ENCODE data around the gene FAM120B. TPM values are rescaled to one million over a fixed set of nuclear protein-coding genes. Genes with fewer than 3 reads are reported as not detected.
"Not testable (repeated sequence)": the region's sequence is repeated elsewhere in the genome, so short reads cannot be mapped to it uniquely, and the experiment has no call there.

Gene FAM120B
- total RNA-seq, 4 donors from 2014 or later = 10.7 to 17.0 (median 13.5) TPM

DNA sequence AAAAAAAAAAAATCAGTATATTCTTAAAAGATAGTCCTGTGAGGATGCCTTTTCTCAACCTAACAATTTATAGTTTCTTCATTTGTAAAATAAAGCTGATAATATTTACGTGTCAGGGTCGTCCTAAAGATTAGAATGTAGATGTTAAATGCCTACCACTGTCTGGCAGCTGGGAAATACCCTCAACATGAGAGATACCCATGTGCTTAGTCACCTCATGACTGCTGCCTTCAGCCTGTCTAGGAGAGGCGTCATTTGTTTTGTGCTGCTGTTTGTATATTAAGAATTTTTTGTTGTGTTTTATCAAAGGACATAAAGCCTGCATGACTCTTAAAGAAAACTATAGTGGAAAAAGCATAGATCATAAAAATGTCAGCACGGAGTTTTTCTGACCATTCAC is 9.5 kb downstream of the FAM120B start:
- in situ Hi-C loops (cut with MboI; ENCODE audit: low sequenced_read_pairs in 4 of 4) (loop anchor here in 2 of 4 donors (10.0 kb wide), 2 partner anchors 199 to 209 kb away; no protein-coding TSS in a partner anchor), intact Hi-C loops (cut with DNase I; ENCODE audit: low total_unique reads) (no loop called here)
- TF ChIP-seq, protein P1, sequence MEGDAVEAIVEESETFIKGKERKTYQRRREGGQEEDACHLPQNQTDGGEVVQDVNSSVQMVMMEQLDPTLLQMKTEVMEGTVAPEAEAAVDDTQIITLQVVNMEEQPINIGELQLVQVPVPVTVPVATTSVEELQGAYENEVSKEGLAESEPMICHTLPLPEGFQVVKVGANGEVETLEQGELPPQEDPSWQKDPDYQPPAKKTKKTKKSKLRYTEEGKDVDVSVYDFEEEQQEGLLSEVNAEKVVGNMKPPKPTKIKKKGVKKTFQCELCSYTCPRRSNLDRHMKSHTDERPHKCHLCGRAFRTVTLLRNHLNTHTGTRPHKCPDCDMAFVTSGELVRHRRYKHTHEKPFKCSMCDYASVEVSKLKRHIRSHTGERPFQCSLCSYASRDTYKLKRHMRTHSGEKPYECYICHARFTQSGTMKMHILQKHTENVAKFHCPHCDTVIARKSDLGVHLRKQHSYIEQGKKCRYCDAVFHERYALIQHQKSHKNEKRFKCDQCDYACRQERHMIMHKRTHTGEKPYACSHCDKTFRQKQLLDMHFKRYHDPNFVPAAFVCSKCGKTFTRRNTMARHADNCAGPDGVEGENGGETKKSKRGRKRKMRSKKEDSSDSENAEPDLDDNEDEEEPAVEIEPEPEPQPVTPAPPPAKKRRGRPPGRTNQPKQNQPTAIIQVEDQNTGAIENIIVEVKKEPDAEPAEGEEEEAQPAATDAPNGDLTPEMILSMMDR (IDR thresholded peaks at IDR 0.05 in 4 of 5, conservative IDR thresholded peaks at IDR 0.05 in 1 of 5) = no peak
- no peak for TF ChIP-seq POLR2A (IDR thresholded peaks at IDR 0.05)
- no peaks in the 10 kb centered on the region for H3K27me3 ChIP-seq
- no peak for DNase-seq
- H3K9me3 ChIP-seq = no peaks in the 10 kb centered on the region
- H3K4me3 ChIP-seq = no peak overlapping the region
- no peak for ATAC-seq
- H3K4me1 ChIP-seq = peaks cover 31 to 36% of the 10 kb centered on the region in 2 donors
- peaks cover 0 to 9% of the 10 kb centered on the region in 2 donors for H3K36me3 ChIP-seq
- no peak overlapping the region for H3K27ac ChIP-seq

DNA sequence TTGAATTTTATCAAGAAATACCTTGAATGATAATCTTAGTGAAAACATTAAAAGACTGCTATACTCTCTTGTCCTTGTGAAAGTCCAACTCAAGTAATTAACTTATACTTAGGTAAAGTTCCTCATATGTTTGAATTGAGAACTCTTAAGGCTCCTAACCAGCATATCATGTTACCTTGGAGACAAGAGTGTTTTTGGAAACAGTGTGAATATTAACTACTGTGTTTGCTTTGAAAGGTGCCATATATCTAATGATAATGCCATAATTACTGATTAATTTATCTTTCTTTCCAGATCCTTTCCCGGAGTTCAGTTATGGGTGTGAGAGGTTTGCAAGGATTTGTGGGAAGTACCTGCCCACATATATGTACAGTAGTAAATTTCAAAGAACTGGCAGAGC is 10.5 kb downstream of the FAM120B start:
- ATAC-seq = no peak
- in situ Hi-C loops (cut with MboI; ENCODE audit: low sequenced_read_pairs in 4 of 4) (loop anchor here in 2 of 4 donors (10.0 kb wide), 2 partner anchors 198 to 208 kb away; no protein-coding TSS in a partner anchor), intact Hi-C loops (cut with DNase I; ENCODE audit: low total_unique reads) (no loop called here)
- DNase-seq = no peak
- Histone ChIP-seq H3K4me1 (peaks cover 28 to 31% of the 10 kb centered on the region in 2 donors), H3K36me3 (peaks cover 0 to 11% of the 10 kb centered on the region in 2 donors), H3K4me3 (no peak overlapping the region), H3K27me3 (no peaks in the 10 kb centered on the region), H3K9me3 (no peaks in the 10 kb centered on the region), H3K27ac (peak overlapping the region; percentile 1 to 69 (median 48))
- TF ChIP-seq, protein P1 (IDR thresholded peaks at IDR 0.05 in 4 of 5, conservative IDR thresholded peaks at IDR 0.05 in 1 of 5) = no peak
- TF ChIP-seq POLR2A (IDR thresholded peaks at IDR 0.05) = no peak

DNA sequence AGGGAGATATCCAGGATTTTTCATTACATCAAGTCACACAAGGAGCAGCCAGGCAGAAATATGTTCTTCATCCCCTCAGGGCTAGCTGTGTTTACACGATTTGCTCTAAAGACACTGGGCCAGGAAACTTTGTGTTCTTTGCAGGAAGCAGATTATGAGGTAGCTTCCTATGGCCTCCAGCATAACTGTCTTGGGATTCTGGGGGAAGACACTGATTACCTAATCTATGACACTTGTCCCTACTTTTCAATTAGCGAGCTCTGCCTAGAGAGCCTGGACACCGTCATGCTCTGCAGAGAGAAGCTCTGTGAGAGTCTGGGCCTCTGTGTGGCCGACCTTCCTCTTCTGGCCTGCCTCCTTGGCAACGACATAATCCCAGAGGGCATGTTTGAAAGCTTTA is 11.2 kb downstream of the FAM120B start:
- Histone ChIP-seq H3K27ac (peak overlapping the region; percentile 6 to 69 (median 48)), H3K27me3 (no peaks in the 10 kb centered on the region), H3K4me1 (peaks cover 27 to 31% of the 10 kb centered on the region in 2 donors), H3K4me3 (no peak overlapping the region), H3K9me3 (no peaks in the 10 kb centered on the region), H3K36me3 (peaks cover 0 to 17% of the 10 kb centered on the region in 2 donors)
- intact Hi-C loops (cut with DNase I; ENCODE audit: low total_unique reads) = no loop called here
- ATAC-seq (peak; percentile 29 to 58), DNase-seq (no peak)
- TF ChIP-seq, protein P1 (IDR thresholded peaks at IDR 0.05 in 4 of 5, conservative IDR thresholded peaks at IDR 0.05 in 1 of 5) = no peak
- TF ChIP-seq POLR2A (IDR thresholded peaks at IDR 0.05) = no peak
- in situ Hi-C loops (cut with MboI; ENCODE audit: low sequenced_read_pairs in 4 of 4) = loop anchor here in 2 of 4 donors (10.0 kb wide), 2 partner anchors 197 to 207 kb away; no protein-coding TSS in a partner anchor

DNA sequence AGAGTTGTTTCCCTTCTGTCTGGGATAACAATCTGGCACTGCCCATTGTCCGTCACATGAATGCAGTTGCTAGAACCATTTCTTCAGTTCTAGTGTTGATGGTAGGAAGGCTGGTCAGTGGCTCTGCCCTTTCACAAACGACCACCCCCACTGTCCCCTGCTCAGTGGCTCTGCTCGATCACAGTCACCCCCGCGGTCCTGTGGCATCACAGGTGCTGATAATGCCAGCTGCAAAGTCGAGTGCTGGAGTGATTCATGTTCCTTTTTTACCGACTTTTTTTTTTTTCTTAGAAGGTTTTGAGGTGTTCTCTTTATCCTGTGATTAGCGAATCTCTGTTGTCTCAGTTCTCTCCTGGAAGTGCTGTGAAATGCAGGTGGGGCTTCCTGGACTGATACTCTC is 22.8 kb downstream of the FAM120B start:
- intact Hi-C loops (cut with DNase I; ENCODE audit: low total_unique reads) = no loop called here
- Histone ChIP-seq H3K4me1 (no peaks in the 10 kb centered on the region), H3K27ac (no peak overlapping the region), H3K27me3 (no peaks in the 10 kb centered on the region), H3K4me3 (no peak overlapping the region), H3K9me3 (no peaks in the 10 kb centered on the region), H3K36me3 (peaks cover 0 to 33% of the 10 kb centered on the region in 2 donors)
- no peak for DNase-seq
- ATAC-seq = no peak
- in situ Hi-C loops (cut with MboI; ENCODE audit: low sequenced_read_pairs in 4 of 4) = no loop called here
- no peak for TF ChIP-seq POLR2A (IDR thresholded peaks at IDR 0.05)
- TF ChIP-seq, protein P1 (IDR thresholded peaks at IDR 0.05 in 4 of 5, conservative IDR thresholded peaks at IDR 0.05 in 1 of 5) = no peak

DNA sequence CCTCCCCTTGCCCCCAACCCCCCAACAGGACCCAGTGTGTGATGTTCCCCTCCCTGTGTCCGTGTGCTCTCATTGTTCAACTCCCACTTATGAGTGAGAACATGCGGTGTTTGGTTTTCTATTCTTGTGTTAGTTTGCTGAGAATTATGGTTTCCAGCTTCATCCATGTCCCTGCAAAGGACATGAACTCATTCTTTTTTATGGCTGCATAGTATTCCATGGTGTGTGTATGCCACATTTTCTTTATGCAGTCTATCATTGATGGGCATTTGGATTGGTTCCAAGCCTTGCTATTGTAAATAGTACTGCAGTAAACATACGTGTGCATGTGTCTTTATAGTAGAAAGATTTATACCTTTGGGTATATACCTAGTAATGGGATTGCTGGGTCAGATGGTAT is 28.6 kb downstream of the FAM120B start:
- H3K27ac ChIP-seq; intact Hi-C loops (cut with DNase I; ENCODE audit: low total_unique reads); ATAC-seq; H3K27me3 ChIP-seq; H3K9me3 ChIP-seq; H3K4me1 ChIP-seq; H3K4me3 ChIP-seq; in situ Hi-C loops (cut with MboI; ENCODE audit: low sequenced_read_pairs in 4 of 4); DNase-seq: not testable (repeated sequence)
- peaks cover 0 to 22% of the 10 kb centered on the region in 2 donors for H3K36me3 ChIP-seq

Data from gastrocnemius medialis (tissue), 4 donors.